Measurements from ENCODE around the gene PRDX2. TPM values are rescaled to one million over a fixed set of nuclear protein-coding genes. Genes with fewer than 3 reads are reported as not detected.

Gene PRDX2
- total RNA-seq, 1 experiment from 2014 or later = 295 TPM

DNA sequence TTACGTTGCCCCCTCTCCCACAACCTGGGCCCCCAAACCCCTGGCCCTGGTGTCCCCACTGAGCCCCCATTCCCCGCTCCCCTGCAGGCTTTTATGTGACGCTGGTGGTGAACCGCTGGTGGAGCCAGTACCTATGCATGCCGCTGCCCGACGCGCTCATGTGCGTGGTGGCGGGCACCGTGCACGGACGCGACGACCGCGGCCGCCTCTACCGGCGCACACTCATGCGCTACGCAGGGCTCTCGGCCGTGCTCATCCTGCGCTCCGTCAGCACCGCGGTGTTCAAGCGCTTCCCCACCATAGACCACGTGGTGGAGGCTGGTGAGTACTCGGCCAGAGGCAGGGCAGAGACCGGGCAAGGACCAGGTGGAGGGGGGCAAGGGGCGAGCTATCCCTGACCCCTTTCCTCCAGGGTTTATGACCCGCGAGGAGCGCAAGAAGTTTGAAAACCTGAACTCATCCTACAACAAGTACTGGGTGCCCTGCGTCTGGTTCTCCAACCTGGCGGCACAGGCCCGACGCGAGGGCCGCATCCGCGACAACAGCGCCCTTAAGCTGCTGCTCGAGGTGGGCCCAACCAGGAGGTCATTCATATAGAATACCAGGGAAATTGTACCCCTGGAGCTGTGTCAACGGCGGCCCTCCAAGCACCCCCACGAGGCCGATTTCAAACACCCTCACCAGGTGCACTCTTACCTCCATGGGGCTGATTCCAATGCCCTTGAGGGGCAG lies 47.0 kb downstream of the PRDX2 start:
- Mint-ChIP-seq H3K4me1 (ENCODE audit: insufficient read depth, unreplicated experiment) (peaks cover 18% of the 10 kb centered on the region), H3K36me3 (ENCODE audit: insufficient read depth, unreplicated experiment) (no peaks in the 10 kb centered on the region), H3K9me3 (ENCODE audit: unreplicated experiment) (no peaks in the 10 kb centered on the region), H3K27ac (ENCODE audit: low read depth, unreplicated experiment) (no peak overlapping the region), H3K4me3 (ENCODE audit: unreplicated experiment) (no peak overlapping the region), H3K27me3 (ENCODE audit: insufficient read depth, unreplicated experiment) (no peaks in the 10 kb centered on the region)
- BruUV-seq (replicated peaks) = no TSS peak
- TF ChIP-seq, protein P1, sequence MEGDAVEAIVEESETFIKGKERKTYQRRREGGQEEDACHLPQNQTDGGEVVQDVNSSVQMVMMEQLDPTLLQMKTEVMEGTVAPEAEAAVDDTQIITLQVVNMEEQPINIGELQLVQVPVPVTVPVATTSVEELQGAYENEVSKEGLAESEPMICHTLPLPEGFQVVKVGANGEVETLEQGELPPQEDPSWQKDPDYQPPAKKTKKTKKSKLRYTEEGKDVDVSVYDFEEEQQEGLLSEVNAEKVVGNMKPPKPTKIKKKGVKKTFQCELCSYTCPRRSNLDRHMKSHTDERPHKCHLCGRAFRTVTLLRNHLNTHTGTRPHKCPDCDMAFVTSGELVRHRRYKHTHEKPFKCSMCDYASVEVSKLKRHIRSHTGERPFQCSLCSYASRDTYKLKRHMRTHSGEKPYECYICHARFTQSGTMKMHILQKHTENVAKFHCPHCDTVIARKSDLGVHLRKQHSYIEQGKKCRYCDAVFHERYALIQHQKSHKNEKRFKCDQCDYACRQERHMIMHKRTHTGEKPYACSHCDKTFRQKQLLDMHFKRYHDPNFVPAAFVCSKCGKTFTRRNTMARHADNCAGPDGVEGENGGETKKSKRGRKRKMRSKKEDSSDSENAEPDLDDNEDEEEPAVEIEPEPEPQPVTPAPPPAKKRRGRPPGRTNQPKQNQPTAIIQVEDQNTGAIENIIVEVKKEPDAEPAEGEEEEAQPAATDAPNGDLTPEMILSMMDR (IDR thresholded peaks at IDR 0.05; ENCODE audit: unreplicated experiment) = no peak
- intact Hi-C loops (cut with micrococcal nuclease) = no loop called here
- ChIA-PET CTCF (interaction anchor here (0.7 to 13.2 kb wide), 10 partner anchors 10 to 95 kb away, joined by 3 to 307 read pairs (median 3); partner anchors contain the start of genes JUNB, PRDX2, THSD8 and TRIR), POLR2A (interaction anchor here (0.6 to 1.9 kb wide), 6 partner anchors 11 to 954 kb away, joined by 3 to 4 read pairs (median 3); partner anchors contain the start of genes GET3 and TRIR)
- no peak for DNase-seq (ENCODE audit: unreplicated experiment)

DNA sequence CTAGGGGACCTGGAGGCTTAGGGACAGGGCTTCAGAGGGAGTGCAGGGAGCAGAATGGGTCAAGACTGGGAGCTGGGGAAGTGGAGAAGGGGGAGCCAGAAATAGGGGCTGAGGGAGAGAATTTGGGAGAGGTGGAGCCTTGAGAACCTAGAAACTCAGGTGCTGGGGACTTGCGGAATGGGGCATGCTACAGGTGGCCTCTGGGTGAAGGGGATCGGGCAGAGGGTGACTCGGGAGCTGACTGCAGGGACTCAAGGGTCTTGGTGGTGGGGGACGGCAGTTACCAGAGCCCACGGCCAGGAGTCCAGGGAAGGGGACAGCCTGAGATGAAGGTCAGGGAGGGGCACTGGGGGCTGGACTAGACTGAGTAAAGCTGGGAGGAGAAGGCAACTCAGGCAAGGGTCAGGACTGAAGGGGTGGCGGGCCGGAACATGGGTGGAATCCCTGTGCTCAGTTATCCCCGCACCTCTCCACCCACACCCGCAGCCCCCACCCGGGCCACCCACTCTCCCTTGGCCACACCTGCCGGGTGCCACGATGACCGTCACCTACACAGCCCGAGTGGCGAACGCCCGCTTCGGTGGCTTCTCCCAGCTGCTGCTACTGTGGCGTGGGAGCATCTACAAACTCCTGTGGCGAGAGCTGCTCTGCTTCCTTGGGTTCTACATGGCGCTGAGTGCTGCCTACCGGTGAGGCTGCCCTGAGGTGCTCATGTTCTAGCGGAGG lies 49.4 kb downstream of the PRDX2 start:
- intact Hi-C loops (cut with micrococcal nuclease) = no loop called here
- peaks cover 24% of the 10 kb centered on the region for H3K4me1 Mint-ChIP-seq (ENCODE audit: insufficient read depth, unreplicated experiment)
- no peaks in the 10 kb centered on the region for H3K27me3 Mint-ChIP-seq (ENCODE audit: insufficient read depth, unreplicated experiment)
- no peaks in the 10 kb centered on the region for H3K9me3 Mint-ChIP-seq (ENCODE audit: unreplicated experiment)
- BruUV-seq (replicated peaks) = no TSS peak
- H3K27ac Mint-ChIP-seq (ENCODE audit: low read depth, unreplicated experiment) = no peak overlapping the region
- POLR2A ChIA-PET = interaction anchor here (0.5 to 5.1 kb wide), 4 partner anchors 8 to 29 kb away, joined by 3 to 43 read pairs (median 4); partner anchors contain the start of genes GET3, TNPO2 and TRIR
- TF ChIP-seq, protein P1 (IDR thresholded peaks at IDR 0.05; ENCODE audit: unreplicated experiment) = no peak
- CTCF ChIA-PET = interaction anchor here (0.5 to 2.3 kb wide), 10 partner anchors 10 to 181 kb away, joined by 3 to 15 read pairs (median 4); no protein-coding TSS in a partner anchor
- peaks cover 13% of the 10 kb centered on the region for H3K36me3 Mint-ChIP-seq (ENCODE audit: insufficient read depth, unreplicated experiment)
- peak overlapping the region; percentile 58 for H3K4me3 Mint-ChIP-seq (ENCODE audit: unreplicated experiment)
- no peak for DNase-seq (ENCODE audit: unreplicated experiment)

DNA sequence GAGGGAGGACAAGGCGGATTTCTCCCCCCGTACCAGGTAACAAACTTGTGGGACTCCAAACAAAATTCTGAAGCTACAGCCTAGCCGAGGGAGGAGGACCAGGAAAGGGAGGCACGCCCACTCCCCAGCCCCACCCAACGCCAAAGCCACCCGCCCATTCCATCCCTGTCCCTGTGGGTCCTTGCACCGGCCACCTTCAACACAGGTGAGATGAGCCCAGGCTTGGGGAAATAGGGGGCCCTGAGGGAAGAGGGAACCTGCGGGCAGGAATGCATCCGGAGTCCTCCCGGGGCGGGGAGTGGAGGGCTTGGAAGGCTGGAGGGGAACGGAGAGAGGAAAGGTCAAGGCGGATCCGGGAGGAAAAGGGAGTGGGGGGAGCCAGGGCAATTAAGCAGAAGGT lies 50.0 kb downstream of the PRDX2 start, which contains the start of gene BEST2:
Gene BEST2, plus strand, starts transcription at position 157 of the 400 bp plus-strand sequence. CDS start 802 bp downstream, outside the sequence.
- Mint-ChIP-seq H3K27me3 (ENCODE audit: insufficient read depth, unreplicated experiment) (no peaks in the 10 kb centered on the region), H3K4me3 (ENCODE audit: unreplicated experiment) (peak within 1 kb of the TSS; percentile 58)
- intact Hi-C loops (cut with micrococcal nuclease) = no loop called here

More for the DNA sequence above, 50.0 kb downstream of the PRDX2 start, which contains the start of gene BEST2:
- POLR2A ChIA-PET = interaction anchor here (0.9 to 5.1 kb wide), 3 partner anchors 9 to 28 kb away, joined by 4 to 43 read pairs (median 5); partner anchors contain the start of genes GET3, TNPO2 and TRIR
- TF ChIP-seq, protein P1 (IDR thresholded peaks at IDR 0.05; ENCODE audit: unreplicated experiment) = no peak
- CTCF ChIA-PET = interaction anchor here (0.6 to 2.3 kb wide), 7 partner anchors 10 to 179 kb away, joined by 3 to 15 read pairs (median 8); no protein-coding TSS in a partner anchor
- DNase-seq (ENCODE audit: unreplicated experiment) = no peak
- Mint-ChIP-seq H3K36me3 (ENCODE audit: insufficient read depth, unreplicated experiment) (peaks cover 18% of the 10 kb centered on the region), H3K4me1 (ENCODE audit: insufficient read depth, unreplicated experiment) (peaks cover 24% of the 10 kb centered on the region), H3K9me3 (ENCODE audit: unreplicated experiment) (no peaks in the 10 kb centered on the region), H3K27ac (ENCODE audit: low read depth, unreplicated experiment) (peak within 1 kb of the TSS; percentile 76)
- BruUV-seq (replicated peaks) = no TSS peak
